HG03571 (cell line): Measurements from ENCODE around the gene DDX1.

Experiments used
- ATAC-seq: cut with Tn5 transposase; IDR thresholded peaks from one replicate; pipeline ENCODE4 v1.9.1; 2021; ENCODE audit not compliant: unreplicated experiment

The DDX1 gene

DNA sequence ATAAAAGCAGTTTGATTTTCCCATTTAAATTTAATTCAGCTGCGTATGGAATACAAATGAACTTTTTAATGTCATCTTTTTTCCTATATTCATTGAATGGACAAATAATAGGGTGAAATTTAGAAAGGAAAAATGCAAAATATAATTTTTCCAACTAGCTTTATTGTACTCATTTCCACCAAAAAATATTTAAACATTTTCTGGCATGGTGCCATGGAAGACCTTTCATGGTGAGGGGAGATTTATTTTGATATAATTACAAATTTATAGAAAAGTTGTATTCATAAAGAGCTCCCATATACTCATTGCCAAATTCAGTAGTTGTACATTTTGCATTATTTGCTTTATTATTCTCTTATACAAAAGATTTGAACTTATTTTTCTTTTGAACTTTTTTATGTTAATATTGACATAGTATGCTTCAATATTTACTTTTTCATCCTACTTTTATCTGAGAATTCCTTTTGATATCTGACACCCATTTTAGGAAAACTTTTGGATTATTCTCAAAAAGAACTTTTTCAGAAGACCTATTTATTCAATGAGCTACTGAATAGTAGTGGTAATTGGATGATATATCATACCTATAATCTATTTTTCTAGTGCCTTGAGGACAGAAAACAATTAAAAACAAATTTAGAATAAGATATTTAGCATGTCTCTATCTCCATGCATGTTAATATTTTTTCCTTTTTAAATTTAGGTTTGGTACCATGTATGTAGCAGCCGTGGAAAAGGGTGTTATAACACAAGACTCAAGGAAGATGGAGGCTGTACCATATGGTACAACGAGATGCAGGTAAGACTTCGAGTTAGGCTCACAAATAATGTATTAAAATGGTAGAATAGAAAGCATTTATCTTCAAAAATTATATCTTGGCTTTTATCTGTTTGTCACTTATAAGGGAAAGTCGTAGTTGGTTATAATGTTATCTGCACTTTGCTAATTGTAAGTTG is 37.5 kb downstream of the DDX1 start:
- ATAC-seq: no peak

DNA sequence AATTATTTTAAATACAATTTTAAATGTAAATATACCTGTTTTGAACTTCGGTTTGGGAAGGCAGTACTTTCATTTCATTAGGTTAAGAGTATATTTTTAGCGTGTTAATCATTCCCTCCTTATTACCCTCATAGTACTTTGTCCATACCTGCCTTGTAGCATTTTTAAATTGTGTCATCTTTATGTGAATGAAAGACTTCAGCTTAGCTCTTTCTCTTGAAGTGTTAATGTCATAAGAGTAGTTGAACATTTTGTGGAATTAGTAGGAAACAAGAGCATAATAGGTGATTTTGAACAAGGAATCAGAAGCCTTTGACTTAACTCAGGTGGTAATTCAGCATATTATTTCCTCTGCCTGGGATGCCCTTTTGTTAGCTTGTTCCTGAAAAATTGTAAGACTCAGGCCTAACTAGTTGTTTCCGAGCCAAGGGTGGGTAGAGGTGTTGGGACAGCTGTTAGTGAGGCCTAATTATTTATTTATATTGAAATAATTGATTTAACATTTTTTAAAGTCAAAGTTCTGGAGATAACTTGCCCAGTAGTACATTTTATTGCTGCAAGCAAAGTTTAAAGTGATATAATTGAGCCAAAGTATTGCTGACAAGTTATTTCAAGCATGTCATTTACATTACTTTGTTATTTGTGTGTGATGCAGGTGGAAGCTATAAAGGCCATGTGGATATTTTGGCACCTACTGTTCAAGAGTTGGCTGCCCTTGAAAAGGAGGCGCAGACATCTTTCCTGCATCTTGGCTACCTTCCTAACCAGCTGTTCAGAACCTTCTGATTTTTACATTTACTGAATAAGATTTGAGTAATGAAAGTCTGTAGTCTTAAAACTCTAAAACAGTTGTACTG is 38.7 kb downstream of the DDX1 start:
- ATAC-seq: no peak

DNA sequence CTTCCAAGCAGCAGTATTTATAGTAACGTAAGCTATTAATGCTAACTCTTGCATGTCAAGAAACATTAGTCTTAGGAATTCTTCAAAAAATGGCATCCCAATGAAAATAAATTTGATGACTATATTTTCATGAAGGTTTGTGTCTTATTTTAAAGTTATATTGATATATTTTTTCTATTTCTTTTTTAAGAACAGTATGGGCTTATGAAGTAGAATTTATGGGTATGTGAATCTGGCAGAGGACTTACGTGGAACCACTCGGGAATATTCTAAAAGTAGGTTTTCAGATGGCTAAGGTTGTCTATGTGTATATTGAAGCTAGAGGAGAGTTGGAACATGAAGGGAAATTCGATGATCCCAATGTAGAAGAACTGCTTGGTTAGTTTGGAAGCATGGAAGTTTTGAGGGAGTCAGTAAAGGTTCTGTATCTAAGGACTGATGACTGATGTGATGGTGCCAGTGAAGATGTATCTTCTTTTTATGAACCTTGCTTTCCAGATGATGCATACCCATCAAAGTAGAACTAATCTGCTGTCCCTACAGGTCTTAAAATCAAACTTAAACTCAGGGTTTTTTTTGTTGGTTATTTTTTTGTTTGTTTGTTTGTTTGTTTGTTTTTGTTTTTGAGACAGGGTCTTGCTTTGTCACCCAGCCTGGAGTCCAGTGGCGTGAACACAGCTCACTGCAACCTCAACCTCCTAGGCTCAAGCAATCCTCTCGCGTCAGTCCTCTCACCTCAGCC is 39.5 kb downstream of the DDX1 start:
- ATAC-seq: no peak

DNA sequence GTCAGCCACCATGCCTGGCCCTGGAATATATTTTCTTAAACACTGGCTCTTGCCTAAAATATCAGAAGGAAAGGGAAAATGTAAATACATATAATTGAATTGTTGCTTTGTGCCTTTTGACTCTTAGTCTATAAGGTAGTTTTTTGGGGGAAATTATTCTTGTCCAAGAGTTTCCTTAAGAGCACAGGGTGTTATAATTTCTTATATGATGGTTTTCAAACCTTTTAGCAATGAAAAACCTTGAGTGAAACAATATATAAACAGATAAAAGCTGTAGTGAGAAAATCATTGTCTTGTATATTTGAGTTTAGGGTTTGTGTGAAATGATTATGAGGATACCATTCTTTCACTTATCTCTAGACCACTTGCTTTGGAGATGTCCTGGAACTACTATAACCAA is 40.2 kb downstream of the DDX1 start:
- no peak for ATAC-seq

DNA sequence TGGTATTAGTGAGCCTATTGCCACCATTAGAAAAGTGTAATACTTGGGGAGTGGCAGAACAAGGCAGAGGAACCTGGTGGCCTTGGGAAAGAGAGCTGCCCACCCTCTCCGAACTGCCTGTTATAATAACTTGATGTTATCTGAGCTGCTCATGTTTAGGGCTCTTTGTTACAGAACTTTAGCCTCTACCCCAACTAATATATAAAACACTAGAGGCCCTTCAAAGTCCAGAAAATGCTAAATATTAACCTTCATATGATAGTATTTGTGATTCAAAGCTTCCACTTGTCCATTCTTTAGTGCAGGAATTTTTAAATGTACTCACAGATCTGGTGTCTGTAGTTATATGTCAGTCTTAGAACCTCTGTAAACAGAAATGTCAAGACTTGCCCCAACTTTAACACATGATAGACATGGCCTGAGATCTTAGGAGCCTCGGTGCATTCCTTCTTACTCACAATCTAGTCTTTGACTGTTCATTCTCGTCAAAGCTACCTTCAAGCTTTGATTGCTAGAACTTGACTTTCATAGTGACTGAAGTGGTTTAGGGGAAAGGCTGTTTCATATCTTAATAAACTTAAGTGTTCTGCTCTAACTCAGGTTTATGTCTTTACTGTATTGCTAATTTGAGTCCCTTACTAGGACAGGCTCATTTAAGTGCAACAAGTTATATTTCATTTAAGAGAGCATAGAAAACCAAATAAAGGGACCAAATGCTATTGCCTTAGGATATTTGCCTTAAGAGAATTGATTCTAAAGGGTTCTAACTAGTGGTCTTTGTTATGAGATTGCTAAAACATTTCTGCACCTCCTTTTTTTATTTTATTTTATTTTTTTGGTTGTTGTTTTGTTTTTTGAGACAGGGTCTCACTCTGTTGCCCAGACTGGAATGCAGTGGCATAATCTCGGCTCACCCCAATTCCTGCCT is 41.6 kb downstream of the DDX1 start:
- ATAC-seq: no peak

DNA sequence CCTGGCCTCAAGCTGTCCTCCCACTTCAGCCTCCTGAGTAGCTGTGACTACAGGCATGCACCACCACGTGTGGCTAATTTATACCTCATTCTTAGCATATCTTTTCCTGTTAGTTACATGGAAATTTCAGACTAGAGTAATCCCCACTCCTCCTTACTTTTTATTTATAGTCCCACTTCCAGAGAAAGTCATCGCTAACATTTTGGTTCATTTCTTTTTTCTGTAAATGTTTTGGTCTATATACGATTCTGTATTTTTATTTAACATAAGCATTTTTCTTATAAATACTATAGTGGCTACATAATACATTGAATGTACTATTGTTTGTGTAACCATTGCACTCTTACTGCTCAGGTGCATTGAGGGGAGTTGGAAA is 42.3 kb downstream of the DDX1 start:
- no peak for ATAC-seq

DNA sequence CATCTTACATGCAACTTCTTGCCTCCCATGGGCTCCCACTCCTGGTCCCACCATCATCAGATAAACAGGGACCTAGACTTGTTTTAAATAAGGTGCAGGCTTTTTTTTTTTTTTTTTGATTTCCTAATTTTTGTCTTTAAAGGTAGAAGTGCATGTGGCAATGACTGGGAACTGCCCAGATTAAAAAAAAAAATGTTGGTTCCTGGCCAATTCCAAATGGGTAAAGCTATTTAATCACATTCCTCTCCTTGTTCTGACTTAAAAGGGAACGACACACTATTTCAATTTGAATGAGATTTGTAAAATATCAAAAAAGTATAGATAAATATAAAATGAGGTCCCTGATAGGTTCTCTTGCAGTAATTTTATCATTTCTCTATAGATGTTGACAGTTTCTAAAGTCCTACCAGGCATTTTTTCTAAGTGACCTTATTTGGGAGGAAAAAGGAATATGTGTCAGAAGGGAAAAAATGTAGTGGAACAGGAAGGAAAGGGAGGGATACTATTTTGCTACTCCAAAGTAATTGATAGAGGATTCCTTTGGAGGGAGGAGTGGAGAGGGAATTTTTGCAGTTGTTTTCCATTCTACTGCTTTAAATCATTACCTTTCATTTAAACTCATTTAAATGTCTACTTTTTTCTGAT is 43.3 kb downstream of the DDX1 start:
- ATAC-seq: no peak

DNA sequence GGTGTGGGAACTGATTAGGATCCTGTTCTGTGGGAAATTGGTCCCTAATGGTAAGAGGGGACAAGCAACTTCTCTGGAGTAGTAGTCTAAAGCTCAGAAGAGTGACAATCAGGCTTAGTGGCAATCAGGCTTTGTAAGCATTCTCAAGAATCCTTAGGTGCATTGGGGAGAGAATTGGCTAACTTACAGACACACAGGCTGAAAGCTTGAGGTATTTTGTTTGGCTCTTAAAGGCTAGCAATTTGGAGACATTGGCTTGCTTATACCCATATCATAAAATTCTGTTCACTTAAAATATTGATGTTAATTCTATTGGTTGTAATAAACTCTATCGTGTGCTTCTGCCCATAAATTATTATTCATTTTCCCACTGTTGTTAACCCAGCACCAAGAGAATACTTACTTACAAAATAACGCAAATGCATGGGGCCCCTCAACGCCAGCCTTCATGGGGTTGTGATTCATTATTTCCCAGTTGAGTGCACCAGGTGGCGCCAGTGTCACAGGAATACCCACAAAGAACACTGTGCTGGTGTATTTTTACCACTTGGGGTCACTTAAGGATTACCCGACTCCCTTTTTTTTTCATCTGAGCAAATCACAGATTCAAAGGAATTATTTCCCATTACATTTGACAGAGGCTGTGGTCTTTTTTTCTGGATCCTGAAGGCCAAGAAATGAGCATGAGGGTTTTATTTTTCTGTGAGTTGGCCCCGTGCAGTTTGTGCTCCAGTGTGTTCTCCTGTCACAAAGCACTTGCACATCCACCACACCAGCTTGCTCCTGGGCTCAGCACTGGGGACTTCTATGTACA is 45.5 kb downstream of the DDX1 start:
- ATAC-seq: peak; percentile 92

GRCh38 chr2:15638720-15639119 is 47.1 kb downstream of the DDX1 start:
- no peak for ATAC-seq

DNA sequence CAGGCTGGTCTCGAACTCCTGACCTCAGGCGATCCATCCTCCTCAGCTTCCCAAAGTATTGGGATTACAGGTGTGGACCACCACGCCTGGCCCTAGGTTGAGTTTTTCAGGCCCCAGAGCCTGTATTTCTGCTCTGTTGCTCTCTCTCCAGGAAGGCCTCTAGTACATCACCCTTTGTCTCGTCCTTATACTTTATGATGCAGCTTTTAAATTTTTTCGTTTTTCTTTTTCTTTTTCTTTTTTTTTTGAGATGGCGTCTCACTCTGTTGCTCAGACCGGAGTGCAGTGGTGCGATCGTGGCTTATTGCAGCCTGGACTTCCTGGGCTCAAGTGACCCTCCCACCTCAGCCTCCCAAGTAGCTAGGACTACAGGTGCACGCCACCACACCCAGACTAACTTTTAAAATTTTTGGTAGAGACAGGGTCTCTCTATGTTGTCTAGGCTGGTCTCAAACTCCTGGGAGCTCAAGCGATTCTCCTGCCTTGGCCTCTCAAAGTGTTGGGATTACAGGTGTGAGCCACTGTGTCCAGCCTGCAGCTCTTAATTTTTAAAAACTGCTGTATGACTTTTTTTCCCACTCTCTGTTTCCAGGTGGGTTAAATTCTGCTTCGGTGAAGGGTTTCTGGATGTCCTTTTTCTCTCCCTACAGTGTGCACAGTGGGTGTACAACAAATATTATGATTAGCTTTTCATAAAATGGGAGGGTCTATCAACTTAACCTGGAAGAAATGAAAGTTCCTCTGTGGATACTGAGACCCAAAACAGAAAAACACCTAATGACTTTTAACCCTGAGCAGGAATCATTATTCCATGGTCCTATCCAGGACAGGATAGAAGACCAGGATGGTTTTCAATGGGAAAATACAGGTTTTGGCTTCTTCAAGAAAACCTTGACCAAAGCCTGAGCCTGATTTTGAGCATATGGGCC is 47.9 kb downstream of the DDX1 start:
- no peak for ATAC-seq

DNA sequence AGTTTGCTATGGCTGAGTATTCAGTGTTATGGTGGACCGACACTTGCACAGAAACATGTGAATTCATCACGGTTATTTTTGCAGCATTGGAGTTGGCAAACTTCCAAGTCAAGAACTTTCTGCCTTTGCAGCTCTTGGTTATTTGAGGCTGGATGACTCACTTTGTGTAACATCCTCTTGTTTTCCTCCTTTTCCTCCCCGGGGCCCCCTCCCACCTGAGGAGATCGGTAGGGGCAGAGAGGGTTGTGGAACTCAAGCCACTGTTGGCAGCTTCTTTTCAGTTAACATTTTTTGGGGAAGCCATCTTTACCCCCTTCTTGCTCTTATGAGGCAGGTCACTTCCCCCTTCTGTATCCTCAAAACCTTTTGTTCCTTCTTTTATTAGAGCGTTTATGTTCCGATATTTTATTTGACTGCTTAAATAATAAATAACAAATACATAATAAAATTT is 48.6 kb downstream of the DDX1 start:
- no peak for ATAC-seq

- no peak for ATAC-seq
Measured at GRCh38 chr2:15640784-15641183, 49.1 kb downstream of the DDX1 start.

GRCh38 chr2:15641530-15641982 is 49.9 kb downstream of the DDX1 start:
- no peak for ATAC-seq

GRCh38 chr2:15642011-15642814 is 50.5 kb downstream of the DDX1 start:
- ATAC-seq: no peak

GRCh38 chr2:15642815-15643500 is 51.3 kb downstream of the DDX1 start:
- no peak for ATAC-seq
